ENCODE measurements around the gene CLINT1. TPM values are rescaled to one million over a fixed set of nuclear protein-coding genes. Genes with fewer than 3 reads are reported as not detected.
A peak's percentile ranks its signal among the peaks of the same experiment; 100 is the strongest.

Gene CLINT1
- total RNA-seq, 1 experiment from 2014 or later: 214 TPM

- BruUV-seq (replicated peaks): no TSS peak
- intact Hi-C loops (cut with micrococcal nuclease; ENCODE audit: unreplicated experiment): loop anchor here (2.0 kb wide), 1 partner anchor 23 kb away; no protein-coding TSS in a partner anchor
- peaks cover 46% of the 10 kb centered on the region for H3K4me1 Mint-ChIP-seq (ENCODE audit: low read depth, unreplicated experiment)
- no peaks in the 10 kb centered on the region for H3K9me3 Mint-ChIP-seq (ENCODE audit: low read depth, unreplicated experiment)
- DNase-seq: no peak
- H3K36me3 Mint-ChIP-seq (ENCODE audit: insufficient read depth, unreplicated experiment): peaks cover 34% of the 10 kb centered on the region
- no peak for TF ChIP-seq CTCF (IDR thresholded peaks at IDR 0.05; ENCODE audit: unreplicated experiment)
- H3K27me3 Mint-ChIP-seq (ENCODE audit: unreplicated experiment): no peaks in the 10 kb centered on the region
- CTCF ChIA-PET: interaction anchor here (1.2 to 1.8 kb wide), 3 partner anchors 9 to 149 kb away, joined by 4 to 8 read pairs (median 4); no protein-coding TSS in a partner anchor
- peak overlapping the region; percentile 17 for H3K27ac Mint-ChIP-seq (ENCODE audit: unreplicated experiment)
- H3K4me3 Mint-ChIP-seq (ENCODE audit: low read depth, unreplicated experiment): peak overlapping the region; percentile 15
These were observed 12.9 kb downstream of the CLINT1 start for GRCh38 chr5:157845914-157846598.

GRCh38 chr5:157842787-157843186, 16.2 kb downstream of the CLINT1 start:
- H3K36me3 Mint-ChIP-seq (ENCODE audit: insufficient read depth, unreplicated experiment): peaks cover 33% of the 10 kb centered on the region
- intact Hi-C loops (cut with micrococcal nuclease; ENCODE audit: unreplicated experiment): no loop called here
- H3K27ac Mint-ChIP-seq (ENCODE audit: unreplicated experiment): peak overlapping the region; percentile 11
- DNase-seq: no peak
- BruUV-seq (replicated peaks): no TSS peak
- H3K27me3 Mint-ChIP-seq (ENCODE audit: unreplicated experiment): no peaks in the 10 kb centered on the region
- H3K4me3 Mint-ChIP-seq (ENCODE audit: low read depth, unreplicated experiment): peak overlapping the region; percentile 37
- H3K4me1 Mint-ChIP-seq (ENCODE audit: low read depth, unreplicated experiment): peaks cover 48% of the 10 kb centered on the region
- TF ChIP-seq CTCF (IDR thresholded peaks at IDR 0.05; ENCODE audit: unreplicated experiment): no peak
- H3K9me3 Mint-ChIP-seq (ENCODE audit: low read depth, unreplicated experiment): no peaks in the 10 kb centered on the region
- CTCF ChIA-PET: interaction anchor here (0.7 to 1.6 kb wide), 5 partner anchors 9 to 15 kb away, joined by 3 to 4 read pairs (median 4); no protein-coding TSS in a partner anchor

- Mint-ChIP-seq H3K27ac (ENCODE audit: unreplicated experiment) (no peak overlapping the region), H3K4me3 (ENCODE audit: low read depth, unreplicated experiment) (no peak overlapping the region), H3K4me1 (ENCODE audit: low read depth, unreplicated experiment) (peaks cover 50% of the 10 kb centered on the region), H3K9me3 (ENCODE audit: low read depth, unreplicated experiment) (no peaks in the 10 kb centered on the region), H3K27me3 (ENCODE audit: unreplicated experiment) (no peaks in the 10 kb centered on the region), H3K36me3 (ENCODE audit: insufficient read depth, unreplicated experiment) (peaks cover 27% of the 10 kb centered on the region)
- TF ChIP-seq CTCF (IDR thresholded peaks at IDR 0.05; ENCODE audit: unreplicated experiment): no peak
- intact Hi-C loops (cut with micrococcal nuclease; ENCODE audit: unreplicated experiment): no loop called here
- no TSS peak for BruUV-seq (replicated peaks)
- CTCF ChIA-PET: interaction anchor here (0.8 to 1.6 kb wide), 5 partner anchors 9 to 74 kb away, joined by 3 to 4 read pairs (median 4); no protein-coding TSS in a partner anchor
- no peak for DNase-seq
These were observed 16.8 kb downstream of the CLINT1 start for GRCh38 chr5:157842185-157842584.

- H3K4me3 Mint-ChIP-seq (ENCODE audit: low read depth, unreplicated experiment): no peak overlapping the region
- CTCF ChIA-PET: no interaction called here
- H3K9me3 Mint-ChIP-seq (ENCODE audit: low read depth, unreplicated experiment): no peaks in the 10 kb centered on the region
- peaks cover 48% of the 10 kb centered on the region for H3K4me1 Mint-ChIP-seq (ENCODE audit: low read depth, unreplicated experiment)
- peaks cover 11% of the 10 kb centered on the region for H3K36me3 Mint-ChIP-seq (ENCODE audit: insufficient read depth, unreplicated experiment)
- no peak overlapping the region for H3K27ac Mint-ChIP-seq (ENCODE audit: unreplicated experiment)
- TF ChIP-seq CTCF (IDR thresholded peaks at IDR 0.05; ENCODE audit: unreplicated experiment): no peak
- no TSS peak for BruUV-seq (replicated peaks)
- H3K27me3 Mint-ChIP-seq (ENCODE audit: unreplicated experiment): no peaks in the 10 kb centered on the region
- intact Hi-C loops (cut with micrococcal nuclease; ENCODE audit: unreplicated experiment): no loop called here
- no peak for DNase-seq
These were observed 19.7 kb downstream of the CLINT1 start for GRCh38 chr5:157839157-157839795.
